ENCODE measurements around the gene TP53AIP1.

Gene TP53AIP1

GRCh38 chr11:128968916-128969315, 26.2 kb upstream of the TP53AIP1 start:
- TF ChIP-seq CTCF (conservative IDR thresholded peaks at IDR 0.05; ENCODE audit: low read depth, low read length) = no peak
- DNase-seq (ENCODE audit: low read depth) = no peak
- no peak overlapping the region for H3K4me3 ChIP-seq (ENCODE audit: low read depth, low read length)

DNA sequence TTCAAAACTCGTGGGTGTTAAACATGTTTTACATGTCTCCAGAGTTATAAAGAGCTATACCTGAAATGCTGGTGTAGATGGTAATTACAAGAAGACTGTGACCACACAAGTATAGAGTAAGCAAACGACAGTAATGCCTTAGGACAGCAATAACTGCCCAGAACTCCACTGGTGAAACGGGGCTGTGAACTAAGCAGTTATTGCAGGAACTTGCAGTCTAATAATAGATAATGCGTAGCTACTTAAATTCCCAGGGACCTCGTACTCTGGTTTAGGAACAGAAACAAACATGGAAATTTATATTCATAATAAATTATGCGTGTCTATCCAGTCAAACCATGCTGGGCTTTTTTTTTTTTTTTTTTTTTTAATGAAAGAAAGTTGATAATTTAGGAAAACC, 24.9 kb upstream of the TP53AIP1 start:
- DNase-seq (ENCODE audit: low read depth) = no peak
- H3K4me3 ChIP-seq (ENCODE audit: low read depth, low read length) = no peak overlapping the region
- TF ChIP-seq CTCF (conservative IDR thresholded peaks at IDR 0.05; ENCODE audit: low read depth, low read length) = no peak

DNA sequence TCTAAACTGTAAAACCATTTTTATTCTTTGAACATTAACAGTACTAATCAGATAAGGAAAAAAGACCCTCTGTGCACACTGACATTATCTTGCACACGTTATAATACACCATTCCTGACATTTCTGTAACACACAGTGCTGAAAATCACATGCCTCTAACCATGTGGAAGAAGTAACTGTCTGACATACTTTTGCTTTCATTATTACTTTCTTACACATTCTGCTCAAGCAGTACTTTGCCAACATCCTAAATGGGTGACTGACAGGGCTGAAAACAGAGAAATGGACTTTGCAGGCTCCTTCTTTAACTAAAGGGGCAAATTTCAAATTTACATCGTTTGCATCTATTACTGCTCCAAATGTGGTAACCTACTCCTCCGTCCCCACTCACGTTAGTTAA, 22.8 kb upstream of the TP53AIP1 start:
- no peak for TF ChIP-seq CTCF (conservative IDR thresholded peaks at IDR 0.05; ENCODE audit: low read depth, low read length)
- no peak overlapping the region for H3K4me3 ChIP-seq (ENCODE audit: low read depth, low read length)
- DNase-seq (ENCODE audit: low read depth) = peak; percentile 47

DNA sequence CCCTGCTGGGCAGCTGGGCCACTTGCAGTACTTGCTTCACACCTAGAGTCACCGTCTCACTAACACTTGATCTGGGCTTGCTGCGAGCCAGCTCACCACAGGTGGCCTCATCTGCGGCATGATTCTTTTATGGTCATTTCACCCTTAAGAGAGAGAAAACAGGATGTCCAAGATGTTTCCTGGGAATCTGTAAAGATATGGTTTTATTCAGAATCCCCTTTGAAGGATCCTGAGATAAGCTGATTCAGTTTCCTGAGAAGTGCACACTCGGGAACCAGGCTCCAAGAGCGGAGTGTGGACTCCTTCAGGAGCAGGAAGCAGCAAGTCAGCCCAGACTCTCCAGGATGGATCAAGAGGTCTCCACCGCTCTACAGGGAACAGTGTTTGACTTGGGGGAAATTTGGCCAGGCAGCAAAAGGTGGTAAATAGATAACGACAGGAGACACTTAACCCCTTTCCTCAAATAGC, 21.8 kb upstream of the TP53AIP1 start:
- DNase-seq (ENCODE audit: low read depth) = peak; percentile 34
- no peak for TF ChIP-seq CTCF (conservative IDR thresholded peaks at IDR 0.05; ENCODE audit: low read depth, low read length)
- no peak overlapping the region for H3K4me3 ChIP-seq (ENCODE audit: low read depth, low read length)

- H3K4me3 ChIP-seq (ENCODE audit: low read depth, low read length) = no peak overlapping the region
- no peak for DNase-seq (ENCODE audit: low read depth)
- TF ChIP-seq CTCF (conservative IDR thresholded peaks at IDR 0.05; ENCODE audit: low read depth, low read length) = no peak
Observed at GRCh38 chr11:128963744-128964325, 21.2 kb upstream of the TP53AIP1 start.

DNA sequence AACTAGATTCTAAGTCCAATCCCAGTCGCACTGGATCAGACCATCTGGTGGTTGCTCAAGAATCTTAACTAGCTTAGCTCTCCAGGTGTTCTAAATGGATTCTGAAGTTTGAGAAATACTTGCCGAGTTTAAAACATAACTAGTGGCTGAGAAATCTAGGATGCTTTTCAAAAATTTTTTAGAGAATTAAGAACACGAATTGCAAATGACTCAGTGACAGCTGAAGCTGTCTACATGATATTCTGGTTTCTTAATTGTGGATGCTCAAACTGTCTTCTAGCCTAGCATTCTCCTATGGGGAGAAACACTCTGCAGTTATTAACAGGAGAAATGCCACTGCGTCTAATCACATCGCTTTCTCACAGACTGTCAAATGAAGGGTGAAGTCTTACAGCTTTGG, 20.2 kb upstream of the TP53AIP1 start:
- no peak for TF ChIP-seq CTCF (conservative IDR thresholded peaks at IDR 0.05; ENCODE audit: low read depth, low read length)
- H3K4me3 ChIP-seq (ENCODE audit: low read depth, low read length) = no peak overlapping the region

GRCh38 chr11:128961645-128962044, 19.0 kb upstream of the TP53AIP1 start:
- H3K4me3 ChIP-seq (ENCODE audit: low read depth, low read length) = no peak overlapping the region
- DNase-seq (ENCODE audit: low read depth) = no peak
- no peak for TF ChIP-seq CTCF (conservative IDR thresholded peaks at IDR 0.05; ENCODE audit: low read depth, low read length)

More for the DNA sequence above, 20.2 kb upstream of the TP53AIP1 start:
- DNase-seq (ENCODE audit: low read depth) = no peak
